ENCODE data around the gene NAALADL1. TPM values are rescaled to one million over a fixed set of nuclear protein-coding genes. Genes with fewer than 3 reads are reported as not detected.

NAALADL1 gene
- total RNA-seq, 1 experiment from 2014 or later = 0.23 TPM

DNA sequence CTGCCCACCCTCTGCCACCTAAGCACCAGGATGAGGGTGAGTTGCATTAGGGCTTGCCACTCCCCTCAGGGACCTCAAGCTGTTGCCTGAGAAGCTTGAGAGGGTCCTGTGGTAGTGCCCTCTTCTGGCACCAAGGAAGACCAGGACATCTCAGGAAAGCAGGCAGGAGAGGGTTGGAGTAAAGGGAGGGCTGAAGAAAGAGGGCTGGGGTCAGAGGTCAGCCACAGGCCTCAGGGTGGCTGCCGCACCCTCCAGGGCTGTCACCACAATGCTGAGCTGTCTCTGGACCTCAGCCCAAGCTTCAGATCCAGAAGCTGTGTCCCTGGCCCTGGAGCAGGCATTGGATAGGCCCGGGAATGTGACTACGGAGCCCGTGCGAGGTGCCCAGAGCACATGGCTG lies 13.3 kb downstream of the NAALADL1 start:
- no TSS peak for BruUV-seq (replicated peaks)
- POLR2A ChIA-PET = no interaction called here
- no peaks in the 10 kb centered on the region for H3K27me3 ChIP-seq (ENCODE audit: control insufficient read depth, insufficient read depth, low read length)

DNA sequence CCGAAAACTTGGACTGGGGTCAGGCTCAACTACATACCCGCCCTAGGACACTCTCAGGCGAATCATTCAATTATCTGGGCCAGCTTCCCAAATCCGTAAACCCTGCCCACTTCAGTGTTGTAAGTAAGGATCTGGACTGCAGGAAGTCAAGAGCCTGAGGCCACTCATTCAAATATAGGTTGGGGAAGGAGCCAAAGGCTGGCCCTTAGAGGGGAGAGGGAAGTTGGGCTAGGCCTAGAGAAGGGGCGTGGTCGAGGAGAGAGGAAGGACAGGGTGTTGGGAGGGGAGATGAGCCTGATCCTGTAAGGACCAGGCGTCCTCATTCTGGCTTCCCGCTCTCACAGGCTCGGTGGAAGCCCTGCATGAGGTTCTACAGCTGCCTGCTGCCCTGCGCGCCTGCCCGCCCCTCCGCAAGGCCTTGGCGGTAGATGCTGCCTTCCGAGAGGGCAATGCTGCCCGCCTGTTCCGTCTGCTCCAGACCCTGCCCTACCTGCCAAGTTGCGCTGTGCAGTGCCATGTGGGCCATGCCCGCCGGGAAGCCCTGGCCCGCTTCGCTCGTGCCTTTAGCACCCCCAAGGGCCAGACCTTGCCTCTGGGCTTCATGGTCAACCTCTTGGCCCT lies 14.4 kb downstream of the NAALADL1 start:
- POLR2A ChIA-PET = no interaction called here
- intact Hi-C loops (cut with micrococcal nuclease; ENCODE audit: unreplicated experiment) = no loop called here

More for the DNA sequence above, 13.3 kb downstream of the NAALADL1 start:
- H3K36me3 ChIP-seq (ENCODE audit: control insufficient read depth, insufficient read depth, low read length) = no peaks in the 10 kb centered on the region
- CTCF ChIA-PET = no interaction called here
- H3K4me3 ChIP-seq (ENCODE audit: low read depth in 2 of 2, low read length in 2 of 2) = no peak overlapping the region
- H3K4me1 ChIP-seq (ENCODE audit: control insufficient read depth, insufficient read depth, low read length) = peaks cover 16% of the 10 kb centered on the region
- H3K27ac ChIP-seq (ENCODE audit: low read length) = no peak overlapping the region
- H3K9me3 ChIP-seq (ENCODE audit: control insufficient read depth, insufficient read depth, low read depth, low read length) = no peaks in the 10 kb centered on the region
- intact Hi-C loops (cut with micrococcal nuclease; ENCODE audit: unreplicated experiment) (no loop called here), in situ Hi-C loops (cut with HindIII; ENCODE audit: low pct_unique_long_range_greater_than_20kb, low sequenced_read_pairs) (no loop called here)
- DNase-seq (ENCODE audit: low read depth, low spot score) = no peak
- no peak for ATAC-seq
- TF ChIP-seq, protein P1, sequence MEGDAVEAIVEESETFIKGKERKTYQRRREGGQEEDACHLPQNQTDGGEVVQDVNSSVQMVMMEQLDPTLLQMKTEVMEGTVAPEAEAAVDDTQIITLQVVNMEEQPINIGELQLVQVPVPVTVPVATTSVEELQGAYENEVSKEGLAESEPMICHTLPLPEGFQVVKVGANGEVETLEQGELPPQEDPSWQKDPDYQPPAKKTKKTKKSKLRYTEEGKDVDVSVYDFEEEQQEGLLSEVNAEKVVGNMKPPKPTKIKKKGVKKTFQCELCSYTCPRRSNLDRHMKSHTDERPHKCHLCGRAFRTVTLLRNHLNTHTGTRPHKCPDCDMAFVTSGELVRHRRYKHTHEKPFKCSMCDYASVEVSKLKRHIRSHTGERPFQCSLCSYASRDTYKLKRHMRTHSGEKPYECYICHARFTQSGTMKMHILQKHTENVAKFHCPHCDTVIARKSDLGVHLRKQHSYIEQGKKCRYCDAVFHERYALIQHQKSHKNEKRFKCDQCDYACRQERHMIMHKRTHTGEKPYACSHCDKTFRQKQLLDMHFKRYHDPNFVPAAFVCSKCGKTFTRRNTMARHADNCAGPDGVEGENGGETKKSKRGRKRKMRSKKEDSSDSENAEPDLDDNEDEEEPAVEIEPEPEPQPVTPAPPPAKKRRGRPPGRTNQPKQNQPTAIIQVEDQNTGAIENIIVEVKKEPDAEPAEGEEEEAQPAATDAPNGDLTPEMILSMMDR (IDR thresholded peaks at IDR 0.05) = no peak
- TF ChIP-seq, protein P2, sequence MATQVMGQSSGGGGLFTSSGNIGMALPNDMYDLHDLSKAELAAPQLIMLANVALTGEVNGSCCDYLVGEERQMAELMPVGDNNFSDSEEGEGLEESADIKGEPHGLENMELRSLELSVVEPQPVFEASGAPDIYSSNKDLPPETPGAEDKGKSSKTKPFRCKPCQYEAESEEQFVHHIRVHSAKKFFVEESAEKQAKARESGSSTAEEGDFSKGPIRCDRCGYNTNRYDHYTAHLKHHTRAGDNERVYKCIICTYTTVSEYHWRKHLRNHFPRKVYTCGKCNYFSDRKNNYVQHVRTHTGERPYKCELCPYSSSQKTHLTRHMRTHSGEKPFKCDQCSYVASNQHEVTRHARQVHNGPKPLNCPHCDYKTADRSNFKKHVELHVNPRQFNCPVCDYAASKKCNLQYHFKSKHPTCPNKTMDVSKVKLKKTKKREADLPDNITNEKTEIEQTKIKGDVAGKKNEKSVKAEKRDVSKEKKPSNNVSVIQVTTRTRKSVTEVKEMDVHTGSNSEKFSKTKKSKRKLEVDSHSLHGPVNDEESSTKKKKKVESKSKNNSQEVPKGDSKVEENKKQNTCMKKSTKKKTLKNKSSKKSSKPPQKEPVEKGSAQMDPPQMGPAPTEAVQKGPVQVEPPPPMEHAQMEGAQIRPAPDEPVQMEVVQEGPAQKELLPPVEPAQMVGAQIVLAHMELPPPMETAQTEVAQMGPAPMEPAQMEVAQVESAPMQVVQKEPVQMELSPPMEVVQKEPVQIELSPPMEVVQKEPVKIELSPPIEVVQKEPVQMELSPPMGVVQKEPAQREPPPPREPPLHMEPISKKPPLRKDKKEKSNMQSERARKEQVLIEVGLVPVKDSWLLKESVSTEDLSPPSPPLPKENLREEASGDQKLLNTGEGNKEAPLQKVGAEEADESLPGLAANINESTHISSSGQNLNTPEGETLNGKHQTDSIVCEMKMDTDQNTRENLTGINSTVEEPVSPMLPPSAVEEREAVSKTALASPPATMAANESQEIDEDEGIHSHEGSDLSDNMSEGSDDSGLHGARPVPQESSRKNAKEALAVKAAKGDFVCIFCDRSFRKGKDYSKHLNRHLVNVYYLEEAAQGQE (IDR thresholded peaks at IDR 0.05; ENCODE audit: insufficient read depth in 1 of 2, low read depth in 2 of 2, low read length in 1 of 2) = no peak
- no peak for TF ChIP-seq POLR2AphosphoS5 (IDR thresholded peaks at IDR 0.05; ENCODE audit: low read depth, low read length)
- no peak for TF ChIP-seq TCF7L2 (IDR thresholded peaks at IDR 0.05; ENCODE audit: low read depth, low read length)
- TF ChIP-seq SIN3A (IDR thresholded peaks at IDR 0.05; ENCODE audit: borderline replicate concordance, insufficient read depth, low read depth, low read length) = no peak

More for the DNA sequence above, 14.4 kb downstream of the NAALADL1 start:
- BruUV-seq (replicated peaks) = no TSS peak
- no peak overlapping the region for H3K27ac ChIP-seq (ENCODE audit: low read length)
- no peaks in the 10 kb centered on the region for H3K36me3 ChIP-seq (ENCODE audit: control insufficient read depth, insufficient read depth, low read length)
- CTCF ChIA-PET = interaction anchor here (0.6 kb wide), 1 partner anchor 22 kb away, joined by 5 read pairs; no protein-coding TSS in a partner anchor
- DNase-seq (ENCODE audit: low read depth, low spot score) = no peak
- no peak for ATAC-seq
- no peaks in the 10 kb centered on the region for H3K27me3 ChIP-seq (ENCODE audit: control insufficient read depth, insufficient read depth, low read length)
- TF ChIP-seq POLR2AphosphoS5 (IDR thresholded peaks at IDR 0.05; ENCODE audit: low read depth, low read length) (no peak), SIN3A (IDR thresholded peaks at IDR 0.05; ENCODE audit: borderline replicate concordance, insufficient read depth, low read depth, low read length) (no peak), TCF7L2 (IDR thresholded peaks at IDR 0.05; ENCODE audit: low read depth, low read length) (no peak)
- TF ChIP-seq, protein P2 (IDR thresholded peaks at IDR 0.05; ENCODE audit: insufficient read depth in 1 of 2, low read depth in 2 of 2, low read length in 1 of 2) = no peak
- TF ChIP-seq, protein P1 (IDR thresholded peaks at IDR 0.05) = no peak
- H3K9me3 ChIP-seq (ENCODE audit: control insufficient read depth, insufficient read depth, low read depth, low read length) = no peaks in the 10 kb centered on the region
- in situ Hi-C loops (cut with HindIII; ENCODE audit: low pct_unique_long_range_greater_than_20kb, low sequenced_read_pairs) = no loop called here
- H3K4me1 ChIP-seq (ENCODE audit: control insufficient read depth, insufficient read depth, low read length) = peaks cover 16% of the 10 kb centered on the region
- H3K4me3 ChIP-seq (ENCODE audit: low read depth in 2 of 2, low read length in 2 of 2) = no peak overlapping the region
